ENCODE measurements around the gene CNTNAP5. TPM values are rescaled to one million over a fixed set of nuclear protein-coding genes. Genes with fewer than 3 reads are reported as not detected.

The CNTNAP5 gene
- total RNA-seq, 1 donor from 2014 or later: not detected

DNA sequence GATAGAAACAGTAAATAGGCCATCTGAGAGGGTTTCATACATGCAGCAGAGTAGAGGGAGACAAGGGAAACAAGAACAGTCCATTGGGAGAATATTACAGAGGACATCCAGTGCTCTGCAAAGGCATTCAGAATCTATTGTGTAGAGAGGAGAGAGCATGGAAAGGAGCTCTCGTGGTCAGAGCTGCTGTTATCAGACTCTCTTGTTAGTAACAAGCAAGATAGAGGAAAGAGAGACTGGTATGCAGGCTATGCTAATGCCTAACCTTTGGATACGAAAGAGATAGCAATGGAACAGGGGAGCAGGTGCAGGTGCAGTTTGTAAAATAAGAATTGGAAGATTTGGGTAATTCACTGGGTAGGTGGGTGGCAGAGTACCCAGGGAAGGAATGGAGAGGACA, 855.9 kb downstream of the CNTNAP5 start:
- intact Hi-C loops (cut with micrococcal nuclease): no loop called here

DNA sequence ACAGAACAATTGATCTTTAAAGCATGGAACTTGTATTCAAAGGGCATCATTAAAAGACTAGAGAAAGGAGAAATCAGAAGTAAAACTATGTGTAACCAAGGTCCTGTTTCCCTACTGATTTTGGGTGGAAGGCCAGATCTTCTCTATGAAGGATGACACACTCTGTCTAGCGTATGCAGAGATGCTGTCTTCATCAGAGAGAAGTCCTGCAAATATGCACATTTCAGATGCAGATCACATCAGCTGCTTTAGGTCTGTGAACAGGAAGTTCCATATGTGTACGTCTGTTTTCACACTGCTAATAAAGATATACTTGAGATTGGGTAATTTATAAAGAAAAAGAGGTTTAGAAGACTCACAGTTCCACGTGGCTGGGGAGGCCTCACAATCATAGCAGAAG, 857.3 kb downstream of the CNTNAP5 start:
- intact Hi-C loops (cut with micrococcal nuclease): no loop called here

DNA sequence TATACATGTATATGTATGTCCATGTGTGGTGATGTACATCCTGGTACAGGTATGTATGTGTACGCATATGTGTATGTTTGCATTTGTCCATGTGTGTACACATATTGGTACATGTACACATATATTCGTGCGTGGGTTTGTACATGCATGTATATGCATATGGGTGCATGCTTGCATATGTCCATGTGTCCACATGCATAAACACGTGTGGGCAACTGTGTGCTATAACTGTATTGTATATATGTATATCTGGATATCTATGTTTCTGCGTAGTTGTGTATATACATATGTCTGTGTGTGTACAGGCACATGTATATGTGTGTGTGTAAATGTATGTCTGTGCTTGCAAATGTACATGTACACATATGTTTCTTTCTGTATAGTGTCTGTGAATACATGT, 858.5 kb downstream of the CNTNAP5 start:
- intact Hi-C loops (cut with micrococcal nuclease): no loop called here

DNA sequence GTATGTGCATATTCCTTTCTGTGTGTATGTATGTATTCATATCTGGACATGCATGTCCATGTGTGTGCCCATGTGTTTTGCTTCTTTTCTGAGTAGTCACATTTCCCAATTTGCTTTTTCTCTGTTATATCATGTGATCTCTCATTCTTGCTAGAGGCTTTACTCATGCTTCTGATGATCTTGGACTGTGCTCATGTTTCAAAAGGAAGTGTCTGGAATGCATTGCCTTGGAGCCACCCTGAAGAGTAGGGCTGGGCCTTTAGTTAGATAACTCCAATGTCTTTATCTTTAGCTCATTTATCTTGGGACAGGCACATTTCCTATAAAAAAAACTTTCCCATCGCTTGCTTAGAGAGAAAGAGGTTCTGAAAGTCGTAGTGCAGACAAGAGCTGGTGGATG, 859.2 kb downstream of the CNTNAP5 start:
- intact Hi-C loops (cut with micrococcal nuclease): no loop called here

DNA sequence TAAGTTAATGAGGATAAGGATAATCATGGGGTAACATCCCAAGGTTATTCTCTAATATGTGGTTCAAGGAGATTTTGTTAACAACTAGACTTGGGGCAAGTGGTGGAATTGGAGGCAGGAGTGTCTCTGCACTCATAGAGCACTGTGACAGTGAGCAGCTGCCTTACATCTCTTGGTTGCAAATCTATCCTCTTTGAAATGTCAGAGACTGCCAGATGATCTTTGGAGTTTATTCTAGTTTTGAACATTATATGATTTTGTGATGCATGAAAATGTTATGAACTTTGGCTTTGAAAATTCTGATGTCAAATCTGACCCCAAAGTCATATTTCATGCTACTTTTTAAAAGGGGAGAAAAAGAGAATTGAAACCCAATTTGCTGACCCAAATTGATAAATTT, 861.1 kb downstream of the CNTNAP5 start:
- intact Hi-C loops (cut with micrococcal nuclease): no loop called here

DNA sequence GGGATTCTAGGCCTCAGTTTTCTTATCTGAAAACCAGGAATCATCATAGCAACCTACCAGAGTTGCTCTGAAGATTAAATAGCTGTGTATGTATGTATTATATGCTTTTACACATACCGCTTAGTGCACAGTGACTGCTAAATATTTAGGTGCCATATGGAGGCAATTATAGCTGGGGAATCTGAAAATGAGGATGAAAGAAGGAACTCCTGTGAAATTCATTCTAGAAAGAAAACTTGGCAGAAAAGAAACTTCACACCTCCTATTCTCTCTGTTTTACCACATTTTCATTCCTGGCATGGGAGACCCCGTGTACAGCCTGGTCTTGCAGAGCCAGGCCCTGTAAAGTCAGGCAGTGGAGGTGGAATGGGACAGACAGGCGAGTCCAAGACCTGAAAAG, 862.4 kb downstream of the CNTNAP5 start:
- intact Hi-C loops (cut with micrococcal nuclease): no loop called here

DNA sequence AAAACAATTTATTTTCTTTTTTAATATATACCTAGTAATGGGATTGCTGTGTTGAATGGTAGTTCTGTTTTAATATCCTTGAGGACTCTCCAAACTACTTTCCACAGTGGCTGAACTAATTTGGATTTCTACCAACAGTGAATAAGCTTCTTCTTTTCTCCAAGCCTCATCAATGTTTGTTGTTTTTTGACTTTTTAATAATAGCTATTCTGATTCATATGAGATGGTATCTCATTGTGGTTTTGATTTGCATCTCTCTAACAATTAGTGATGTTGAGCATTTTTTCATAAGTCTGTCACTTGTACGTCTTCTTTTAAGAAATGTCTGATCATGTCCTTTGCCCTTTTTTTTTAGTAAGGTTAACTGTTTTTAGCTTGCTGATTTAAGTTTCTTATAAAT, 863.3 kb downstream of the CNTNAP5 start:
- intact Hi-C loops (cut with micrococcal nuclease): no loop called here

DNA sequence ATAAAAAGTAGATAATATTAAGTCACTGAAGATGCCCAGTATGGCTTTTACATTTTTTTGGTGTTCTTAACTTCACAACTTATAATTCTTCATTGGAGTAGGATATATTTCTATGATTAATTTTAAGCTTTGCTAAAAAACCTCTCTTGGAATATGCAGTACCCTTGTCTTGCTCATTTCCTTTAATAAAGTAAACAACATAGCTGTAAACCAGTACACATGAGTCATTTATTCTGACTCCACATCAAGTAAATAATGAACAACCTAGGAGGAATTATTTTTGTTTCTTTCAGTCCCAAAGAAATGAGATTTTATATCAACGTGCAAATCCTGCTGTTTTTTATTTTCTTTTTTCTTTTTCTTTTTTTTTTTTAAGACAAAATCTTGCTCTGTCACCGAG, 869.1 kb downstream of the CNTNAP5 start:
- intact Hi-C loops (cut with micrococcal nuclease): no loop called here

DNA sequence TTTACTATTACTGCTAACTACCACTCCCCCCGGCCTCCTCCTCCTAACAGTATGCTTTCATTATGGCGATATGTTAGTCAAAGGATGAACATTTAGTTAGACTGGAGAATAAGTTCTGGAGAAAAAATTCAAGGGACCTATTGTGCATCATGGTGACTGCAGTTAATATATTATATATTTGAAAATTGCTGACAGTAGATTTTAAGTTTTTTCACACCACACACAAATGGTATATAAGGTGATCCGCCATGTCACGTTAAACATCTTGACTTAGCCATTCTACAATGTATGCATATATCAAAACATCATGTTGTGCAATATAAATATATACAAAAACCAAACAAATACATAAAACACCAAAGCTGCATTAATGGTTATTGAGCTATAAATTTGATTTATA, 873.7 kb downstream of the CNTNAP5 start:
- intact Hi-C loops (cut with micrococcal nuclease): no loop called here

DNA sequence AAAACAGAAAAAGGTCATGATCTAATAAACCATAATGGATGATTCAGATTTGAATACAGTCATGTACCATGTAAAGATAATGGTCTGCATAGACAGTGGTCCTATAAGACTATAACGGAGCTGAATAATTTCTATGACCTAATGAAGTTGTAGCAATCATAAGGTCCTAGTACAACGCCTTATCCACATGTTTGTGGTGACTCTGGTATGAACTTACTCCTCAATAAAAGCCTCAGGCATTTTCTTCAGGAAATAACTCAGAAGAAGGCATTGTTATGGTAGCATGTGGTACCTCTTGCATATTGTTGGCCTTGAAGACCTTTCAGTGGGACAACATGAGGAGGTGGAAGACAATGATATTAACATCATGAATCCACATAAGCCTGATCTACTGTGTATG, 883.3 kb downstream of the CNTNAP5 start:
- intact Hi-C loops (cut with micrococcal nuclease): no loop called here

DNA sequence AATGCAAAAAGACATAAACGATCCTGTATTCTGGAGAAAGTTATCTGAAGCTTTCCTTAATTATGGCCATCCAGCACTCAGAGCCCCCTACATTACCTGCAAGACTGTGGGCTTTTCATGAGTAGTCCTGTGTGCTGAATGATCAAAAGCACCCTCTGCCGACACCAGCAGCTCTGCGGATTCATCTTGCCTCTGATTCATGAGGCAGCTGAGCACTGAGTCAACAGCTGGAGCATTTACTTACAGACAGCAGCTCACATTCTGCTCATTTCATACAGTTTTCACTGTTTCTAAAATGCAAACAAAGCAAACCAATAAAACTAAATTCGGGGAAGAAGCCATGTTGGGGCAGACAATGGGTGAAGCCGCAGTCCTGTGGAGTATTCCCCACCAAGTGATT, 886.5 kb downstream of the CNTNAP5 start:
- intact Hi-C loops (cut with micrococcal nuclease): no loop called here

DNA sequence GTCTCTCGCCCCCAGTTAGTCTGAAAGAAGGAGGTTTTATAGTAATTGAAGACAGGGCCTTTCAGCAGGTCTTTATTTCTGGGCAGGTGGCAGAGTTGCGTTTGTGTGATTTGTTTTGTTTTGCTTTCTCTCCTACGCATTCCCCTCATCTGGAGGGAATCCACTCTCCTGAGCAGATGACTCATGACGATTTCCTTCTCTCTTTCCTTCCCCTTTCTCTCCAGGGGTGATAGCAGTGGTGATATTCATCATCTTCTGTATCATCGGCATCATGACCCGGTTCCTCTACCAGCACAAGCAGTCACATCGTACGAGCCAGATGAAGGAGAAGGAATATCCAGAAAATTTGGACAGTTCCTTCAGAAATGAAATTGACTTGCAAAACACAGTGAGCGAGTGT, 888.8 kb downstream of the CNTNAP5 start:
- intact Hi-C loops (cut with micrococcal nuclease): no loop called here

DNA sequence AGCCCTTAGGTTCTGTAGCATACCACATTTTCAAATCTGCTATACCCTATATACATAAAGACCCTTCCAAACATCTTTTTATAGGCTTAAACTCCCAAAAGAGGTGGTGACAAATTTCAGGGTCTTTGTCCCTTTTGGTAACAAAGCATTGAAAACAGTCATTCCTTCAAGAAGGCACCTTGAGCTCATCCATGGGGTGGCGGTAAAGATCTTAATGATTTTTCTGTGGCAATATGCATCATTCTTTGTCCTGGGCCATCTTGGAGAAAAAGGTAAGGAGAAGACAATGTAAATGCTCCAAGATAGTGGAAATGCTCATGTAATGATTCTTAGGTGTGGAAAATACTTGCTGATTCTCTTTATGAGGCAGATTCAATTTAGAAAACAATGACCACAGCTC, 890.5 kb downstream of the CNTNAP5 start:
- intact Hi-C loops (cut with micrococcal nuclease): no loop called here

DNA sequence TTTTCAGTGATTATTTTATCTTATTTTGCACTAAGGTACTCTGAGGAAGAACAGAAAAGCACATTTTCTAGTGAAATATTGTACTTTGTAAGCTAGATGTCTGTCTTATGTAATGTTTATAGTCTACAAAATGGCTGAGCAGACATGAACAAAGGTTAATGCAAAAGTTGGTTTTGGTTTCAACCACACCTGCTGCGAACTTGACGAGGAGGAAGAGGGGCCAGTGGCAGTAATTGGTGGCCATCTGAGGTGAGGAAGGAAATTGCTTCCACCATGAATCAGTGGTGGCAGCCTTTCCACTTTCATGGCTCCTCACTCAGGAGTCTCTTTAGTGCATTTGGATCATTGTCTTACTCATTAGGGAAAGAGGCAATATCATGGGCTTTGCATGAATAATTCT, 894.2 kb downstream of the CNTNAP5 start:
- intact Hi-C loops (cut with micrococcal nuclease): no loop called here

DNA sequence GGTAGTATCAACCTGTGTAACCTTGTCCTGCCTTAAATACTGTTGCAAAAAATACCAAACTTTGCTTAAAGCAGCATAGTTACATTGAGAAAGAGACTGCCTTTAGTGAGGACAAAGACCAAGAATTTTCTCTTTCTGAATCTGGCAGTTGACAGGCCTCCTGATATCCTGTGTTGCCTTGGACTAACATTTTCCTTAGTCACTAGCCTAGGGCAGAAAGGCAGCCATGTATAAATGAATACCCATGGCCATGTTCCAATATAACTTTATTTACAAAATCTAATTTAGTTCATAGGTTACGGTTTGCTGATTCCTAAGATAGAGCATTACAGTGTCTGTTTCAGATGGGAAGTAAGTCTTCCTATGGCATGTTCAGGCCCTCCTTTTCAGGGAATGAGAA, 895.4 kb downstream of the CNTNAP5 start:
- intact Hi-C loops (cut with micrococcal nuclease): no loop called here

DNA sequence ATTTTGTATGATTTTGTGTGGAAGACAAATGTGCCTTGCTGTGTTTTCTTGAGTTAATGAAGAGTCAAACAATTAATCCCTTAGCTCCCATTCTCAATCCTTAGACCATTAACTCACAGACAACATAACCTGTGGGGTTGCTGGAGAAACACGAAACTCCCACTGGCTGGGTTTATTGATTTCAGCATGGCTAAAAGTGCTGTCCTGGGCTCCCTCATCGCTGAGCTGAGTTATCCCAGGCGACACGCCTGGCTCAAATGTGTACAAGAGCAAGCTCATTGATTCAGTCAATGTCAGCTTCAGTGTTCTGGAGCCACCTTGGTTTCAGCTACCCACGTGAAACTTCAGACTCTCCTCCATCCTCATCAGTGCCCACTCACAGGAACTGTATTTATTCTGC, 896.1 kb downstream of the CNTNAP5 start:
- intact Hi-C loops (cut with micrococcal nuclease): no loop called here

DNA sequence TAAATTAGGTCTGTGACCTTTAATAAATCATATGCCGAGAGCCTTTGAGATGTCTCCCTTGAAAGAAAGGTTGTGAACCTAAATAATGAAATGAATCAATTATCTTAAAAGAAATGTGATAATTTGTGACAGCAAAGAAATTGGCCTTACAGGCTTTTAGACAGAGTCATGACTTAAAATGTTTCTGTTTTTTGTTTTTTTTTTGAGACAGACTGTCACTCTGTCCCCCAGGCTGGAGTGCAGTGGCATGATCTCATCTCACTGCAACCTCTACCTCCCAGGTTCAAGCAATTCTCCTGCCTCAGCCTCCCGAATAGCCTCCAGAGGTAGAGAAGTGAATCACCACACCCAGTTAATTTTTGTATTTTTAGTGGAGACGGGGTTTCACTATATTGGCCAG, 898.0 kb downstream of the CNTNAP5 start:
- intact Hi-C loops (cut with micrococcal nuclease): no loop called here

DNA sequence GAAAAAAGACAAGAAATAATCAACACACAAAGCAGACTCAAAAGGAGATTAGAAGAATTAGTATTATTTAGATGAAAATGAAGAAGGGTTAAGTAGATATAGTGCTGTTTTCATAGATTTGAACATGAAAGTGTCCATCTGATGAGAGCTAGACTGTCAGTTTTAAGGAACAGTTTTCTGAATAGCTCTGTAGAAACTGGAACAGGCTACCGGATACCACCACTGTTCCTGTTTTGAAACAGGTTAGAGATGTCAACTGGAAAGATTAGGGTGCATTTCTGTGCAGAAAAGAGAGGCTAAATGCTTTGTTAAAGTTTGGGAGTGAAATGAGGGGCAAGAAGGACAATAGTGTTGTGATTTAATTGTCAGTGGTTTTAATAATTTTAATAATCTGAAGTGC, 908.8 kb downstream of the CNTNAP5 start:
- intact Hi-C loops (cut with micrococcal nuclease): no loop called here

DNA sequence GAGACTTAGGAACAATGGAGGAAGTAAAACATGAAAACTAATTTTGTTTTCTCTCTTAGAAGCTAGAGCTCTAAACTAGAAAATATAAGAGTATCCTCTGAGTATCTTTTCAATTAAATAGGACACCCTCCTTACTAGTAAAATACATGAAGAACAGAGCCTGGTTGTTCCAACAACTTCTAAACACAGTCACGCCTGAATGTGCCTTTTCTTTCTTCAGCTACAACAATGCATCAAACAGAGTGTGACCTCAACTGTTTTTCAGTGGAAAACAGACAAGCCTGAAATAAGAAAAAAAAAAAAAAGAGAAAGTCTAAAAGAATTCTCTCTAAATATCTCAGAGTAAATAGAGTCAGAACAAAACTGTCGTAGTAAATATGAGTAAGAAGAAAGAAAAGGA, 928.8 kb downstream of the CNTNAP5 start:
- intact Hi-C loops (cut with micrococcal nuclease): no loop called here

DNA sequence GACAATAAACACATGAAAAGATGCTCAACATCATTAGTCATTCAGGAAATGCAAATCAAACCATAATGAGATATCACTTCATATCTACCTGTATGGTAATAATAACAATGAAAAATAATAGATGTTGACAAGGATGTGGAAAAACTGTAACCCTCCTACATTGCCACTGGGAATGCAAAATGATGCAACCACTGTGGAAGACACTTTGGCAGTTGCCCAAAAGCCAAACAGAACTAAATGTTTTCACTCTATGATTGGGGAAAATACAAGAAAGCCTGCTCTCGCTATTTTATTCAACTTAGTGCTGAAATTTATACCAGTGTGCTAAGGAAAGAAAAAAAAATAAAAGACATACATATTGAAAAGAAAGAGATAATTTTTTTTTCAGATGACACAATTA, 934.5 kb downstream of the CNTNAP5 start:
- intact Hi-C loops (cut with micrococcal nuclease): no loop called here

DNA sequence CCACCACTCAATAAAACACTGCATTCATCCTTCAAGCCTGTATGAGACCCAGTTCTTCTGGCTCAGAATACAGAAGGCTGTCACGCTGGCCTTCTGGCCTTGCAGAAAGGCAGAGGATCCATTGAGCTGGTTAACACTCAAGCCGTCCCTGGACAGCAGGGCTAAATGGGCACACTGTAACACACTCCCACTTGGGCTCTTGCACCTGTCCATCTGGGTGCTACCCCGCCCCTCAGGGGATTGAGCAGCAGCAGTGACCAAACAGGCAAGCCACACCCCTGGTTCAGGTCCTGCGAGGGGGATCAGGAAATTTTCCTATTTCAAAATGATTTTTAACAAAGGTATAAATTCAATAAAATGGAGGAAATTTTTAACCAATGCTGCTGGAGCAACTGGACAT, 936.0 kb downstream of the CNTNAP5 start:
- intact Hi-C loops (cut with micrococcal nuclease): no loop called here
